ENCODE results near the gene ACSBG1.

GRCh38 chr15:78127882-78128281 is 106.5 kb downstream of the ACSBG1 start:
- TF ChIP-seq EZH2 (IDR thresholded peaks at IDR 0.05; ENCODE audit: insufficient read depth, poor library complexity, severe bottlenecking) (no peak), EZH2phosphoT487 (IDR thresholded peaks at IDR 0.05; ENCODE audit: insufficient read depth, low read depth) (no peak)

Measured in GM23248 (cell line).